Activated CD4-positive, alpha-beta memory T cell treated with anti-CD3 and anti-CD28 coated beads for 36 hours (primary cell): ENCODE measurements around the gene GLUD1. TPM values are rescaled to one million over a fixed set of nuclear protein-coding genes. Genes with fewer than 3 reads are reported as not detected.
"Not testable (repeated sequence)": the region's sequence is repeated elsewhere in the genome, so short reads cannot be mapped to it uniquely, and the experiment has no call there.

Experiments
- CTCF ChIA-PET: fragments of 350-600 bp; sonication (Branson Sonifier 250); formaldehyde crosslinking; loops from one replicate; lab custom pipeline; 2021; ENCODE audit warnings: antibody characterized with exemption, inconsistent platforms; lab: Charles Lee
- POLR2A ChIA-PET: fragments of 350-600 bp; sonication (Branson Sonifier 250); formaldehyde crosslinking; loops from one replicate; lab custom pipeline; 2021; ENCODE audit warnings: antibody characterized with exemption; lab: Charles Lee
- DNase-seq: peaks from one replicate; pipeline ENCODE4 v3.0.0-alpha.2; 2020
- H3K27ac Mint-ChIP-seq: one replicate; pipeline ENCODE4 v1.8.0; 2021; ENCODE audit warnings: mixed read lengths
- H3K27me3 Mint-ChIP-seq: one replicate; pipeline ENCODE4 v1.8.0; 2021; ENCODE audit warnings: mixed read lengths
- H3K36me3 Mint-ChIP-seq: one replicate; pipeline ENCODE4 v1.8.0; 2021; ENCODE audit warnings: mixed read lengths
- H3K4me1 Mint-ChIP-seq: one replicate; pipeline ENCODE4 v1.8.0; 2021; ENCODE audit warnings: low read depth, mixed read lengths
- H3K4me3 Mint-ChIP-seq: one replicate; pipeline ENCODE4 v1.8.0; 2021; ENCODE audit warnings: mild to moderate bottlenecking, mixed read lengths
- H3K9me3 Mint-ChIP-seq: one replicate; pipeline ENCODE4 v1.8.0; 2021; ENCODE audit warnings: mixed read lengths
- intact Hi-C: fragments of 100-400 bp; cut with micrococcal nuclease; formaldehyde crosslinking; loops from one replicate; pipeline ENCODE4 v1.15.1; 2023
- total RNA-seq, 2 experiments: library from RNA; stranded (reverse); gene quantifications; one replicate each; pipeline ENCODE4 v1.2.3, GENCODE V29; 2021

Gene GLUD1
- total RNA-seq, 2 experiments from 2014 or later: 174 to 180 TPM

GRCh38 chr10:87008303-87008702, 86.3 kb downstream of the GLUD1 start:
- H3K9me3 Mint-ChIP-seq, H3K4me1 Mint-ChIP-seq, H3K4me3 Mint-ChIP-seq, H3K36me3 Mint-ChIP-seq, intact Hi-C loops, DNase-seq, H3K27me3 Mint-ChIP-seq, H3K27ac Mint-ChIP-seq, CTCF ChIA-PET, POLR2A ChIA-PET: not testable (repeated sequence)

GRCh38 chr10:87007674-87008073, 87.0 kb downstream of the GLUD1 start:
- intact Hi-C loops, H3K4me3 Mint-ChIP-seq, H3K9me3 Mint-ChIP-seq, POLR2A ChIA-PET, DNase-seq, H3K27me3 Mint-ChIP-seq, CTCF ChIA-PET, H3K36me3 Mint-ChIP-seq, H3K4me1 Mint-ChIP-seq, H3K27ac Mint-ChIP-seq: not testable (repeated sequence)

- H3K9me3 Mint-ChIP-seq, H3K4me3 Mint-ChIP-seq, H3K36me3 Mint-ChIP-seq, DNase-seq, CTCF ChIA-PET, H3K27me3 Mint-ChIP-seq, POLR2A ChIA-PET, intact Hi-C loops, H3K4me1 Mint-ChIP-seq, H3K27ac Mint-ChIP-seq: not testable (repeated sequence)
These were observed 87.5 kb downstream of the GLUD1 start for GRCh38 chr10:87007124-87007523.

GRCh38 chr10:87000491-87000890, 94.2 kb downstream of the GLUD1 start:
- DNase-seq: no peak
- CTCF ChIA-PET: no interaction called here
- Mint-ChIP-seq H3K9me3 (no peaks in the 10 kb centered on the region), H3K27ac (no peak overlapping the region), H3K4me3 (no peak overlapping the region), H3K27me3 (peaks cover 1% of the 10 kb centered on the region), H3K4me1 (no peaks in the 10 kb centered on the region), H3K36me3 (no peaks in the 10 kb centered on the region)
- POLR2A ChIA-PET: no interaction called here
- intact Hi-C loops: no loop called here

Other genes with a start within 250 kb of the GLUD1 start
- gene MMRN2, start 137.2 kb downstream of the GLUD1 start, total RNA-seq: not detected
- not detected for gene SNCG, start 136.2 kb downstream of the GLUD1 start, total RNA-seq
- gene ADIRF, start 126.4 kb downstream of the GLUD1 start, total RNA-seq: not detected
- gene FAM25A, start 74.5 kb downstream of the GLUD1 start, total RNA-seq: not detected
- 10 to 100 TPM; 32.2 to 32.6 TPM for gene SHLD2, start 363 bp upstream of the GLUD1 start, total RNA-seq
- under 1 TPM; 0.17 TPM for gene NUTM2A, start 130.6 kb upstream of the GLUD1 start, total RNA-seq